Measurements from ENCODE around the gene IFIT1. TPM values are rescaled to one million over a fixed set of nuclear protein-coding genes. Genes with fewer than 3 reads are reported as not detected.
A peak's percentile ranks its signal among the peaks of the same experiment; 100 is the strongest.
"Not testable (repeated sequence)": the region's sequence is repeated elsewhere in the genome, so short reads cannot be mapped to it uniquely, and the experiment has no call there.

IFIT1 gene
- total RNA-seq, 1 experiment from 2014 or later, result 70.9 TPM

DNA sequence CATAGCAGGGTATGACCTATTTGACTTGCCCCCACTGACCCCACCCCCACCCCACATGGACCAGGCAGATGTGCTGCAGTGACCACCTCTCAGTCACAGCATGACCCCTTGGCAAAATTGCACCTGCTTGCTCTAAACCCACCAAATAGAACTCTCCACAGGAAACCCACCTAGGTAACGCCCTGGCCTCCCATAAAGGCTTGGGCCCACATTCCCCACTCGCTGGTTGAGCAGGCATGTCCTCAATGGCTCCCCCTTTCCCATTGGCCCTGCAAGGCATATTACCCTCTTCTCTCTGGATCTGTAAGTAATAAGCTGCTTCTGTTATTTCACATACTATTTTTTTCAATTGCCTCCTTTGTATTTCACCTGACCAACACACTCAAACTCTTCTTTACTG lies 2.7 kb downstream of the IFIT1 start:
- DNase-seq (ENCODE audit: low read depth), result no peak

GRCh38 chr10:89398003-89398749 lies 5.8 kb downstream of the IFIT1 start:
- DNase-seq (ENCODE audit: low read depth), result peak; percentile 91

DNA sequence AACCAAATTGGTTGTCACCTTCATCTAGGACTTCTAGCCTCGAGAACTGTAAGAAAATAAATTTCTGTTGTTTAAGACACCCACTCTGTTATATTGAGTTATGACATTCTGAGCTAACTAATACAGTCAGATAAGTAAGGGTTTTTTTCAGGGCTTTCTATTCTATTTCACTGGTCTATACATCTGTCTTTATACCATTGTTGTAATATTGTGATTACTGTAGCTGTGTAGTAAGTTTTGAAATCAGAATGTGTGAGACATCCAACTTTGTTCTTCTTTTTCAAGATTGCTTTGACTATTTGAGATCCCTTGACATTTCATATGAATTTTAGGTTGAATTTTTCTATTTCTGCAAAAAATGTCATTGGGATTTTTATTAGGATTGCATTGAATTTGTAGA lies 7.5 kb downstream of the IFIT1 start:
- no peak for DNase-seq (ENCODE audit: low read depth)

DNA sequence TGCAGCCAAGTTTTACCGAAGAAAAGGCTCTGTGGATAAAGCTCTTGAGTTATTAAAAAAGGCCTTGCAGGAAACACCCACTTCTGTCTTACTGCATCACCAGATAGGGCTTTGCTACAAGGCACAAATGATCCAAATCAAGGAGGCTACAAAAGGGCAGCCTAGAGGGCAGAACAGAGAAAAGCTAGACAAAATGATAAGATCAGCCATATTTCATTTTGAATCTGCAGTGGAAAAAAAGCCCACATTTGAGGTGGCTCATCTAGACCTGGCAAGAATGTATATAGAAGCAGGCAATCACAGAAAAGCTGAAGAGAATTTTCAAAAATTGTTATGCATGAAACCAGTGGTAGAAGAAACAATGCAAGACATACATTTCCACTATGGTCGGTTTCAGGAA lies 10.6 kb downstream of the IFIT1 start:
- no peak for DNase-seq (ENCODE audit: low read depth)

DNA sequence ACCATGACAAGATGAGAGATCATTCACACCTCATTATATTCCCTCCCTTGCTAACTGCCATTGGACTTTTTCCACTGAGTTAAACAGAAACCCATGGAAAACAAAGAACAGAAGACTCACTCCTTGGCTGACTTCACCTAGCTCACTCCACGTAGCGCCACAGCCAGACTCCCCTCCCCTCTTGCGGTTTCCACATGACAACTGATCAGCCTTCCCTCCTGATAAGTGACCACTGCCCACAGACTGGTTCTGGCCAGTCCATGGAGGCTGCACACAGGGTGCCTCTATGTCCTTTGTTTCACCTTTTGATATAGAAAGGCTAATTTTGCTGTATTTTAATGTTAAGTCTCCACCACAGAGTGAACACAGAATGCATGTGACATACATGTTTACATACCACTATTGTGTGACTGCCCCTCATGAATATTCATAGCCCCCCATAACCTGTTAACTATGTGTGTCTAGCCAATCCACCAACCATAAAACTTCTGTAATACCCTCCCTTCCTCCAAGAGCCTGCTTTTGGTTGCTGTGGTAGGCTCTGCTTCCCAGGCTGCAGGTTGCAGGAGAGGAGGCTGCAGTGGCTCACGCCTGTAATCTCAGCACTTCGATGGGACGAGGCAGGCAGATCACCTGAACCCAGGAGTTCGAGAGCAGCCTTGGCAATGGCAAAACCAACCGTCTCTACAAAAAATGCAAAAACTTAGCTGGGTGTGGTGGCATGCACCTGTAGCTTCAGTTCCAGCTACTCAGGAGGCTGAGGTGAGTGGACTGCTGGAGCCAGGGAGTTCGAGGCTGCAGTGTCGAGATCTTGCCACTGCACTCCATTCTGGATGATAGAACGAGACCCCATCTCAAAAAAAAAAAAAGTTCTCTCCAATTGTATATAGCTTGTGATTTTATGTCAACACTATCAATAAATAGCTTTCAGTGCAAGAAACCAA lies 12.0 kb downstream of the IFIT1 start:
- DNase-seq (ENCODE audit: low read depth), result no peak

DNA sequence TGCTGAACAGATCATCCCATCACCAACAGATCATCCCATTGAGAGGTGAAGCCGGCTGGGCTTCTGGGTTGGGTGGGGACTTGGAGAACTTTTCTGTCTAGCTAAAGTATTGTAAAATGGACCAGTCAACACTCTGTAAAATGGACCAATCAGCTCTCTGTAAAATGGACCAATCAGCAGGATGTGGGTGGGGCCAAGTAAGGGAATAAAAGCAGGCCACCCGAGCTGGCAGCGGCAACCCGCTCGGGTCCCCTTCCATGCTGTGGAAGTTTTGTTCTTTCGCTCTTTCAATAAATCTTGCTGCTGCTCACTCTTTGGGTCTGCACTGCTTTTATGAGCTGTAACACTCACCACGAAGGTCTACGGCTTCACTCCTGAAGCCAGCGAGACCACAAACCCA lies 13.8 kb downstream of the IFIT1 start:
- not testable (repeated sequence) for DNase-seq (ENCODE audit: low read depth)

- not testable (repeated sequence) for DNase-seq (ENCODE audit: low read depth)
Measured at GRCh38 chr10:89407792-89408191, 15.4 kb downstream of the IFIT1 start.

DNA sequence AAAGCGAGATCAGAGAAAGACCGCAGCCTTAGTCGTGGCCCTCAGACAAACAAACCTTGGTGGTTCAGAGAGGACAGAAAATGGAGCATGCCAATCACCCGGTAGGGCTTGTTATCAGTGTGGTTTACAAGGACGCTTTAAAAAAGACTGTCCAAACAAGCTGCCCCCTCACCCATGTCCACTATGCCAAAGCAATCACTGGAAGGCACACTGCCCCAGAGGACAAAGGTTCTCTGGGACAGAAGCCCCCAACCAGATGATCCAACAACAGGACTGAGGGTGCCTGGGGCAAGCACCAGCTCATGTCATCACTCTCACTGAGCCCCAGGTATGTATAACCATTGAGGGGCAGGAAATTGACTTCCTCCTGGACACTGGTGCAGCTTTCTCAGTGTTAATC lies 16.9 kb downstream of the IFIT1 start:
- DNase-seq (ENCODE audit: low read depth), result not testable (repeated sequence)

DNA sequence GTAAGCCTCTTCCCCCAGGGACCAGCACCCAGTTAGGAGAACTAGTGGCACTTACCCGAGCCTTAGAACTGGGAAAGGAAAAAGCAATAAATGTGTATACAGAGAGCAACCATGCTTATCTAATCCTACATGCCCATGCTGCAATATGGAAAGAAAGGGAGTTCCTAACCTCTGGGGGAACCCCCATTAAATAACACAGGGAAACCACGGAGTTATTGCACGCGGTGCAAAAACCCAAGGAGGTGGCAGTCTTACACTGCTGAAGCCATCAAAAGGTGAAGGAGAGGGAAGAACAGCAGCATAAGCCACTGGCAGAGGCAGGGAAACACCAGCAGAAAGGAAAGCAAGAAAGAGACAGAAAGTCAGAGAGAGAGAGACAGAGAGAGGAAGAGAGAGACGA lies 18.1 kb downstream of the IFIT1 start:
- not testable (repeated sequence) for DNase-seq (ENCODE audit: low read depth)

GRCh38 chr10:89411135-89411534 lies 18.7 kb downstream of the IFIT1 start:
- DNase-seq (ENCODE audit: low read depth), result not testable (repeated sequence)

DNA sequence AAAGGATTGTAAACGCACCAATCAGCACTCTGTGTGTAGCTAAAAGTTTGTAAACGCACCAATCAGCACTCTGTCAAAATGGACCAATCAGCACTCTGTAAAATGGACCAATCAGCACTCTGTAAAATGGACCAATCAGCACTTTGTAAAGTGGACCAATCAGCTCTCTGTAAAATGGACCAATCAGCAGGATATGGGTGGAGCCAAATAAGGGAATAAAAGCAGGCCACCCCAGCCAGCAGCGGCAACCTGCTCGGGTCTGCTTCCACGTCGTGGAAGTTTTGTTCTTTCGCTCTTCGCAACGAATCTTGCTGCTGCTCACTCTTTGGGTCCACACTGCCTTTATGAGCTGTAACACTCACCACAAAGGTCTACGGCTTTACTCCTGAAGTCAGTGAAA lies 19.9 kb downstream of the IFIT1 start:
- DNase-seq (ENCODE audit: low read depth), result not testable (repeated sequence)

GRCh38 chr10:89413398-89413912 lies 21.0 kb downstream of the IFIT1 start:
- no peak for DNase-seq (ENCODE audit: low read depth)

GRCh38 chr10:89414146-89414878 lies 21.9 kb downstream of the IFIT1 start, which contains the start of gene IFIT5:
IFIT5 (plus strand) TSS chr10:89414568; CDS start chr10:89414799, 231 bp downstream.
- peak; percentile 74 for DNase-seq (ENCODE audit: low read depth)

GRCh38 chr10:89414879-89415821 lies 22.7 kb downstream of the IFIT1 start:
- DNase-seq (ENCODE audit: low read depth), result peak; percentile 55

DNA sequence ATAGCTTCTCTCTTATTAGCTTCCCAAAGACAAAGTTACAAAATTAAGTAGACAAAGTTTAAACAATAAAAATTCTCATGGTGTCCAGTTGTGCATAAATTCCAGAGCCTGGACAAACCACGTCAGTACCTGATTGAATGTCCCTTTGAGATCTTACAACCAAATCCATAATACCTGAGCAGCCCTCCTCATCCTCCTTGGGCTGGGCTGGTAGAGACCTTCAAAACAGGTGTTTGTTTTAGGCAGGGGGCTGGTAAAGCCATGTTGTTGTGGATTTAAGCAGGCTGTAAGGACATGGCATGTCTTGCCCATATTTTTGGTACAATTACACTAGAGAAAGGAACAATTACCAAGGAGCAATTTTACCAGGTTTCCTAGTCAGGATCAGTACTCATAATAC lies 24.0 kb downstream of the IFIT1 start:
- no peak for DNase-seq (ENCODE audit: low read depth)

- peak; percentile 57 for DNase-seq (ENCODE audit: low read depth)
Measured at GRCh38 chr10:89419548-89419947, 27.1 kb downstream of the IFIT1 start.

DNA sequence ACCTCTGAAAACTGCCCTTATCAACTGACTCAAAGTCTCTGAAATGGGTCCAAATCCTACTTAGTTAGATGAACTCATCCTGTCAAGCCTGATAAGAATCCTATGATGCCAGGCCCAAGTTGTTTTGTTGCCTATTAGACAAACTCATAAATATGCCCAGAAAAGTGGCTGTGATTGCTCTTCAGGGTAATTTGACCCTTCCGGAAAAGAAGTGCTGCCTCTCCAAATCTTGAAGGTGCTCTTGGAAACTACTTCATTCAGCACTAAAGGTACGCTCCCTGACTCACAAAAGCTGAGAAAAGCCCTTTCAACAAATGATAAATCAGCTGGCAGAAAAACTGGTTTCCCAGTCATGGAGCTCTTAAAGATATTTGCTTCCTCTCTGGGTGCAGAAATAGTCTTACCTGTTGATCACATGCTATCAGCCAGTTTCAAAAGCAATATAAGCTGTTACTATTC lies 28.6 kb downstream of the IFIT1 start:
- no peak for DNase-seq (ENCODE audit: low read depth)

DNA sequence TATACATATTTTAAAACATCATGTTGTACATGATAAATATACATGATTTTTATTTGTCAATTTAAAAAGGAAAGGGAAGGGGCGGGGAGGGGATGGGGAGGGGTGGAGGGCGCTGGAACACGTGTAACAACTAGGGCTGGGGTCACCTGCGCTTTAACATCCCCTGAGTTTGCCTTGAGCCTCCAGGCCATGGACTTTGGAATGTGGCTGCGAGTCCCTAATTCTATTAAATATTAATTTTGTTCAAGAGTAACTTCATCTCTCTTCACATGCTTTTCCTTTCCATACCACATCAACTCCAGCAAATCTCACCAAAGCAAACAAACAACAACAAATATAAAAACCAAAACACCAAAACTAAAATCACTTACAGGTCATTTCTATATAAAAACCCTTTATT lies 32.6 kb downstream of the IFIT1 start:
- DNase-seq (ENCODE audit: low read depth), result no peak

DNA sequence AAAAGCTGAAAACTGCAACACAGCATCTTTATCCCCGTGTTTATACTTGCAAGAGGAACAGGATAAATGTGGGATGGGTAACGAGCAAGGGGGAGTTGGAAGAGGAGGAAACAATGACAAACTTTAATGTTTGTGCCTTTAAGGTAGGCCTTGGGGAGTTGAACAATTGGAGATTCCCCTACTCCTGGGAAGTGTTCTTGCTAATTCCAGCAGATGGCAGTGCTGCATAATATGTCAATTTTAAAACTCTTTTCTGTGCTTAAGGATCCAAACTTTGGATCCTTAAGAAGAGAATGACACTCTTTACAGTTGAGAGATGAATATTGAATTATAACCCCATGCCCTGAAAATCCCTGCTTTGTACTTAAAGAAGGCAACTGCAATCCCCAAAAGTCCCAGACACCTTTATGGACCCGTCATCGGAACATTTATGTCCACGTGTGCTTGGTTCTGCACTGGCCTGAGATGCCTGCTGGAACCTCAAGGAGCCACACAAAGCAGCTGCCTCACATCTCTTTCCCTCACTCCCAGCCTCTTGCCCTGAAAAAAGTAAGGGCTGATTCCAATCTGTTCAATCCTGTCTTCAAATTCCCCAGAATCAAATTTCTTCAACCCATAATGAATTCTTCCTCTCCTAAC lies 33.9 kb downstream of the IFIT1 start:
- DNase-seq (ENCODE audit: low read depth), result peak; percentile 71

DNA sequence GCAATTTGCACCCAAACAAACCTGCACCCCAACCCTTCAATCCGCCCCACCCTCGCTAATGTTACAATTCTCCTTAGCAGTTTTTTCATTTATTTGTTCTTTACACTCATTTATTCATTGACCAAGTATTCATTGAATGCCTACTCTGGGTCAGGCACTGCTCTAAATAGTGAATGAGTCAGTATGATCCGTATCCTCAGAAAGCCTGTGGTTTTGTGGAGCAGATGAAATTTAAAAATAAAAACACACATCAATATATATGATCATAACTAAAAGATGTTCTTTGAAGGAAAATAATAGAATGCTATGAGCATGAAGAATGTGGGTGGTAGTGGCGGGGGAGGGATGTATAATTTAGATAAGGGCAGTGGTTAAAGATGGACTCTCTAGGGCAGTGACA lies 35.2 kb downstream of the IFIT1 start:
- peak; percentile 80 for DNase-seq (ENCODE audit: low read depth)
